Choroid plexus epithelial cell (primary cell): Measurements from ENCODE around the gene FRMD8.
A peak's percentile ranks its signal among the peaks of the same experiment; 100 is the strongest.

ENCODE experiments used
- DNase-seq: peaks from one replicate; pipeline ENCODE4 v3.0.0-alpha.2; 2010; ENCODE audit warnings: low read depth
- H3K4me3 ChIP-seq: 2 replicates; pipeline ENCODE4 v1.5.1; 2011; ENCODE audit warnings: low read depth, mild to moderate bottlenecking, control low read depth, low read length, moderate library complexity
- TF ChIP-seq, protein P1 (sequence below): conservative IDR thresholded peaks from 2 replicates; pipeline ENCODE4 v1.5.1; 2011; ENCODE audit warnings: low read depth, mild to moderate bottlenecking, control low read depth, inconsistent platforms, low read length, moderate library complexity

FRMD8 gene

DNA sequence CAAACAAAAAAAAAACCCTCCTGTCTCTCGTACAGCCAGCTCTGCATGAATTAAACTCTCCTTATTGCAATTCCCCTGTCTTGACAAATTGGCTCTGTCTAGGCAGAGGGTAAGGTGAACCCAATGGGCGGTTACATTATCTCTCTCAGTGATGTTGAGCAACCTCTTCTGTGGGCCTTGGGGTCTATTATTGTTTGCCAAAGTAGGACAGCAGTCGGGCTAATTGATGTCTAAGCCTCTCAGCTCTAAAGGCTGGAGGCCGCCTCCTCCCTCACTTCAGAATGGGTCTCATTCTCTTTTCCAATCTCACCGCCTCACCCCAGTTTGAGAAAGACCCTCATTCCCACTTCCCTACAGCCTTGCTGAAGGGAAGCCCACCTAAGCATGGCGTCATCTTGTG lies 2.7 kb upstream of the FRMD8 start:
- TF ChIP-seq, protein P1, sequence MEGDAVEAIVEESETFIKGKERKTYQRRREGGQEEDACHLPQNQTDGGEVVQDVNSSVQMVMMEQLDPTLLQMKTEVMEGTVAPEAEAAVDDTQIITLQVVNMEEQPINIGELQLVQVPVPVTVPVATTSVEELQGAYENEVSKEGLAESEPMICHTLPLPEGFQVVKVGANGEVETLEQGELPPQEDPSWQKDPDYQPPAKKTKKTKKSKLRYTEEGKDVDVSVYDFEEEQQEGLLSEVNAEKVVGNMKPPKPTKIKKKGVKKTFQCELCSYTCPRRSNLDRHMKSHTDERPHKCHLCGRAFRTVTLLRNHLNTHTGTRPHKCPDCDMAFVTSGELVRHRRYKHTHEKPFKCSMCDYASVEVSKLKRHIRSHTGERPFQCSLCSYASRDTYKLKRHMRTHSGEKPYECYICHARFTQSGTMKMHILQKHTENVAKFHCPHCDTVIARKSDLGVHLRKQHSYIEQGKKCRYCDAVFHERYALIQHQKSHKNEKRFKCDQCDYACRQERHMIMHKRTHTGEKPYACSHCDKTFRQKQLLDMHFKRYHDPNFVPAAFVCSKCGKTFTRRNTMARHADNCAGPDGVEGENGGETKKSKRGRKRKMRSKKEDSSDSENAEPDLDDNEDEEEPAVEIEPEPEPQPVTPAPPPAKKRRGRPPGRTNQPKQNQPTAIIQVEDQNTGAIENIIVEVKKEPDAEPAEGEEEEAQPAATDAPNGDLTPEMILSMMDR = no peak
- no peak overlapping the region for H3K4me3 ChIP-seq
- no peak for DNase-seq

DNA sequence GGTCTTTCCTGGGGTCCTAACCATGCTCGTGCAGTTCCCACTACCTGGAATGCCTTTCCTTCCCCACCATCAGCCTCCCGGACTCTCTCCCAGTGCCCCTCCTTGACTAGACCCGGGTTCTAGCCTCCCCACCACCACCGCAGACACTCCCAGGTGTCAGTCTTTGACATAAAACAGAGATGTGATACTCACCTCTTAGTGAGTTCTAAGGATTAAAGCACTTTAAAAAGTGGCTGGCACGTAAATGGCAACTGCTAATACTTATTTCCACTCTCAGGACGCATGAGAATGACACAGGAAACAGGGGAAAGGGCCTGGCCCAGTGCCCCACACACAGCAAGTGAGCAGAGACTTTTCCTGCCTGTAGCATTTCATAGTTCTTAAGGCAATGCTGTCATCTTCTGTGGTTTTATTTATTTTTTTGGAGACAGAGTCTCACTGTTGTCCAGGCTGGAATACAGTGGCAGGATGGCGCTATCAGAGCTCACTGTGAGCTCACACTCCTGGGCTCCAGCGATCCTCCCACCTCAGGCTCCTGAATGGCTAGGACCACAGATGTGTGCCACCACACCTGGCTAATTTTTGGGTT lies 2.0 kb upstream of the FRMD8 start:
- TF ChIP-seq, protein P1 = no peak
- no peak overlapping the region for H3K4me3 ChIP-seq
- peak; percentile 47 for DNase-seq

DNA sequence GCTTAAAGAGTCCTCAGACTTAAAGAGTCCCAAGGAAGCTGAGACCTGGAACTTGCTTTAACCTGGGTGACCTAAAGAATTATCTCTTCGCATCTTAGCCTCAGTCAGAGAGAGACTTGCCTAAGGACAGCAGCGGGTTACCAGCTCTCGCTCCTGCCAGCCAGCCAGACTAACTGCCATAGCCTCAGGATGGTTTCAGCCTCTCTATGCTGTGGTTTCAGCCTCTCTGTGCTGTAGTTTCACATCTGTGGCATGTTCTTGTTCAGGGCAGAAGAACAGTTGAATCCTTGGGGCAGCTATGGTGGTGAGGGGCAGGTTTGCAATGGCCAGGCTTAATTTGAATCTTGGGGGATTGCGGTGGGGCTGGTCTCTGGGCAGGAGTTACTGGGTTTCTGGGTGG lies 2.3 kb downstream of the FRMD8 start:
- peak; percentile 27 for DNase-seq
- peak overlapping the region; percentile 22 for H3K4me3 ChIP-seq

DNA sequence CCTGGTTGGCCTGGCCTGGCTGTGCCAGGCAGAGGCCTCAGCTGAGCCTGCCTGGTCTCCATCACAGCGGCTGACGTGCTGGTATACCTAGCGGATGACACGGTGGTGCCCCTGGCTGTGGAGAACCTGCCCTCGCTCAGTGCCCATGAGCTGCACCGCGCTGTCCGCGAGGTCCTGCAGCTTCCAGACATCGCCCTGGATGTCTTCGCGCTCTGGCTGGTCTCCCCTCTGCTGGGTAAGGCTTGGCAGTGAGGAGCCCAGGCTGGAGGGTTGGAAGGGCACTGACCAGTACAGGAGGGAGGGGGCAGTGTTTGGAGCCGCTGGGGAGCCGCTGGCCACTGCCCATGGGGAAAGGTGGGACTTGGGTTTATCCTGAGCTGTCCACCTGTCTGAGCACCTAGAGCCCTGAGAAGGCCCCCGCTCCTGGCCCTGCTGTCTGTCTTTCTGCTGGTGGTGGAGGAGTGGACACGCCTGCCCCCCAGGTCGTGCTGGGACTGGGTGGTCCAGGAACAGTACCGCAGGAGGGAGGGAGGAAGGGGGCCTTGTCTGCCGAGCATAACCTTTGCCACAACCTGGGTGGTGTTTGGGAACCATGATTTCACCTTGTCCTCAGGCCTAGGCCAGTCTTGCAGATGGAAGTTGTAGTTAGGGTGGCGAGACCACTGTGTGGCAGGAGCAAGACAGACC lies 3.0 kb downstream of the FRMD8 start:
- H3K4me3 ChIP-seq = no peak overlapping the region
- TF ChIP-seq, protein P1 = no peak
- no peak for DNase-seq

More for the DNA sequence above, 2.3 kb downstream of the FRMD8 start:
- TF ChIP-seq, protein P1 = no peak

DNA sequence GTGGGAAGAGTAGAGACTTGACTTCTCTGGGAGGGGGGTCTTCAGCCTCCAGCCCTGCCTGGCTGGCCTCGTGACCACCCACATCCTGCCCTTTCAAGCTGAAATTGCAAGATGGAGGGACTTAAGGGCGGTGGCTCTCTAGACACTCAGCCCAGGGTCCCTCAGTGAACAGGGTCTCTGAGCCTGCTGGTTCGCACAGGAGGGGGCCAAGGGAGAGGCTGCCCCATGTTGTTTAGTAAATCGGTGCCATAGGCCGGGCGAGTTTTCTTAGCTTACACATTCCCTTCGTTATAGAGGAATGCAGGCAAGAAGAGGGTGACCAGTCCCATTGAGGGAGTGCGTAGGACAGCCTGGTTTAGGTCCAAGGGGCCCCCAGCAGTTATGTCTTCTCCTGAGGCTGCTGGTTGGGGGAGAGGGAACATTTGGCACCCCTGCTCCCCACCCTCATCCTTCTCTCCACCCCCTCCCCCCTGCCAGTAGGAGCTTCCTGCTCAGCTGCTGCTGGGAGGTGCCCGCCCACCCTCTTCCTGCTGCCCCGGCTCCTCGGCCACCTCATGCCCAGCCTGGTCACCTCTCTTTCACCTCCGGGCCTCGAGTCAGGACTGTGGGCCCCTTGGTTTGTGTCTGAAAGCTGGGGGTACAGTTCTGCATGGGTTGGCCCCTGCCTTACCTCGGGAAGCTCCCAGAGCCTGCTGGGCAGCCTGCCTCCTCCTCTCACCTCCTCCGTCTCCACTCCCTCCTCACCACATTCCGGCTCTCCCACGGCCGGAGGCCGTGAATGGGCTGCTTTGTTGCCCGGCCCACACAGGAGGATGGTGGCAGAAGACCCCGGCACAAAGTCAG lies 3.9 kb downstream of the FRMD8 start:
- TF ChIP-seq, protein P1 = no peak
- DNase-seq = peak; percentile 30
- peak overlapping the region; percentile 7 for H3K4me3 ChIP-seq

DNA sequence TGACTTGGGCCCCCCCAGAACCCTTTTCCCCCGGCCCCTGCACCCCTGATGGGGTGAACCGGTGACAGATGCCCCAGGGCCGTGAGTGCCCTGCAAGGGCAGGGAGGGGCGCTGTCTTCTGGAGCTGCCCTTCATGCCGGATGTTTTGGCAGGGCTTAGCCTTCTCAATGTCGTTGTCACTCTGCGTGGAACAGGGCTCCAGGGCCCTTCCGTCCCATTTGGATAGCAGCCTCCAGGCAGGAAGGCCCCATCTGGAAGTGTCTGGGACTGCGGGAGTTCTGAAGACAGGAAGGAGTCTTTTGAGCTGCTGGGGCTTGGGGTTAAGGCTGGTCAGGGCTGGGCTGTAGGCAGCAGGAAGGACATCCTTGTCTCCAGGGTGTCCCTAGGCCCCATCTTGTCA lies 4.6 kb downstream of the FRMD8 start:
- DNase-seq = peak; percentile 42
- peak overlapping the region; percentile 7 for H3K4me3 ChIP-seq
- TF ChIP-seq, protein P1 = no peak
